ENCODE measurements around the gene PNPLA6.

DNA sequence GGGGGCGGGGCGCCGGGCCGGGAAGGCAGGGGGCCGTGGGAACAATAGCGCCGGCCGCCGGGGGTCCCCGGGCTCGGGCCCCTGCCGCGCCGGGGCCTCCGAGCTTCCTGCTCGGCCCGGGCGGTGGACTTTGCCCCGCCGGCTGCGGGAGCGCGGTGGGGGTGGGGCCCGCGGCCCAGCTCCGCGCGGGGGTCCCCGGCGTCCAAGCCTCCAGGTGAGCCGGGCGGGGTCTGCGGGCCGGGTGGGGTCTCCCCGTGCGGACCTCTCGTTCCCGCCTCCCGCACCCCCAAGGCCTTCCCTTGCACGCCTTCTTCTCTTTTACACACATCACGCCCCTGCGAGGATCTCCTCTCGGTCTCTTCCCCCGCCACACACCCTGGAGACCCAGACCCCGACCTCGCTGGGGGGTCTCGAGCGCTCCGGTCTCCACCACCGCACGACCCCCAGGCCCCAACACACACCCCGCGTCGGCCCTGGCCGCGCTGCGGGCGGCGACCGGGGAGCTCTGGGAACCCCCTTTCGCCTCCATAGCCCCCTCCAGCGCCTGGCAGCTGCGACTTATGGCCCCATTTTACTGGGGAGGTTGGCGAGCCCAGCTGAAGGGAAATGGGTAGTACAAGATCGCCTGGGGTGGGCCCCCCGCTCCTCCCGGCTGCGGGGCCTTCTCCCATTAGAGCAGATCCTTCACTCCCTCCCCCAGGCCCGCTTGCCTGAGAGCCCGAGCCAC lies 60.9 kb downstream of the PNPLA6 start:
- TF ChIP-seq HDGF (IDR thresholded peaks at IDR 0.05; ENCODE audit: borderline replicate concordance) (no peak), ZNF384 (IDR thresholded peaks at IDR 0.05) (no peak)
